Fibroblast of pulmonary artery (primary cell): ENCODE data around the gene STIMATE.

Experiments used
- DNase-seq: peaks from one replicate; pipeline ENCODE4 v3.0.0-alpha.2; 2010; ENCODE audit warnings: low read depth
- H3K4me3 ChIP-seq: replicated peaks from 2 replicates; pipeline ENCODE4 v1.5.1; 2011; ENCODE audit warnings: low read depth, mild to moderate bottlenecking, control low read depth, low read length, moderate library complexity
- CTCF ChIP-seq: IDR thresholded peaks from 2 replicates; pipeline ENCODE4 v1.5.1; 2011; ENCODE audit warnings: mild to moderate bottlenecking, control low read depth, low read length, inconsistent platforms; ENCODE audit errors: missing control alignments

Gene STIMATE

DNA sequence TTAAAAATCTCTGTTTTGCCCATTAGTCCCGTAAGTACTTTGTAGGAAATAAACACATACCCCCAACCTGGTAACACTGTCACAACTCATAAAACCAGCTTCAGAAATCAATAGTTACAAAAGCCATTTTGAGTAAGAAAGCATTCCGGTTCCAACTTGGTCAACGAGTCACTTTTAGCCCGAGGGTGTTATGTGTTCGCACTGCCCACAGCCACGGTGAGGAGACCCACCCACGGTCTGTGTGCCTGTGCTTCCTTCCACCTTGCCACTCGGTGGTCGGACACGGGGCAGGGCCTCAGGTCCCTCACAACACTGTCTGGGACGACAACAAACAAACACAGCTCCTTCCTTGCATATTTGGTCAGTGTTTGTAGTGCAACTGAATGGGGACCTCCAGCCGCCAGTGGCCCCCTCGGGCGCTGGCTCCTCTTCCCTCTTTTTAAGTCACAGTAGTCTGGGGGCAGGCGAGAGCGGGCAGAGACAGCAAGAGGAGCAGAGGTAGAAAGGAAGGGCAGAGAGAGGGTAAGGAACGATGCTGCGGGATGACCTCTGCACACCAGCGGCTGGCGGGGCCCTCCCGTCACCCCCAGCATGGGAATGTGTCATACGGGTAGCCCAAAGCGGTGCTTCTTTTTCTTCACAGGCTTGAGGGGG is 57.3 kb downstream of the STIMATE start:
- DNase-seq, result no peak
- no peak for TF ChIP-seq CTCF
- no peak overlapping the region for H3K4me3 ChIP-seq

DNA sequence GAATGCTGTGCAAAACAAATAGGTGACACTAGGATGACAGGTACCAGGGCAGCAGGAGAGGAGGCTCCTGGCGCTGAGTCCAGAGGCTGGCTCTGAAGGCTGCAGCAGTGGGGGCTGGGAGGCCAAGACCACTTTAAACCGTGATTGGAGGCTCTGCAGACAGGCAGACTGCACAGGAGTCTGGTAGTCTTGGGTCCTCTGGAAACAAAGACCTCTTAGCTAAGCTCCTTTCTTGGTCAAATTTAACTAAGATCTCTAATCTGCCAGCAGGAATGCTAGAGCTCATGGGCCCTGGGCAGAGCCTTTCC is 58.1 kb downstream of the STIMATE start:
- TF ChIP-seq CTCF, result no peak
- H3K4me3 ChIP-seq, result no peak overlapping the region
- no peak for DNase-seq

- H3K4me3 ChIP-seq, result no peak overlapping the region
- TF ChIP-seq CTCF, result no peak
- no peak for DNase-seq
Measured at GRCh38 chr3:52838561-52839267, 58.6 kb downstream of the STIMATE start.

- no peak overlapping the region for H3K4me3 ChIP-seq
- no peak for TF ChIP-seq CTCF
- DNase-seq, result no peak
Measured at GRCh38 chr3:52836986-52837385, 60.4 kb downstream of the STIMATE start.

DNA sequence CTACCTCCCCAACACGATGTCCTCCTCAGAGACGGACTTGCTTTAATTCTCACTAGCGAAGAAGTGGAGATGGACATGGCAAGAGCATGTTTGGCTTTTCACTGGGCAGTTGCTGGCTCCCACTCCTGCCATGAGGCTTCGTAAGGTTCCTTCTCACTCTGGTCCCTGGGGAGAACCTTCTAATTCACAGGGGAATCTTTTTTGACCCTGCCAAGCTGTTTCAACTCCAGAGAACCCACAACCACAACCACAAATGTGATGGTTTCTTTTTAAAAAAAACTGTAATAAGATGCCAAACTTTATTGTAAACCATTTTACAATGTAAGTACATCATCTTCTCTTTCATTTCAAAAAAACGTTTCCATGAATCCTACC is 60.9 kb downstream of the STIMATE start:
- no peak for DNase-seq
- no peak overlapping the region for H3K4me3 ChIP-seq
- no peak for TF ChIP-seq CTCF

DNA sequence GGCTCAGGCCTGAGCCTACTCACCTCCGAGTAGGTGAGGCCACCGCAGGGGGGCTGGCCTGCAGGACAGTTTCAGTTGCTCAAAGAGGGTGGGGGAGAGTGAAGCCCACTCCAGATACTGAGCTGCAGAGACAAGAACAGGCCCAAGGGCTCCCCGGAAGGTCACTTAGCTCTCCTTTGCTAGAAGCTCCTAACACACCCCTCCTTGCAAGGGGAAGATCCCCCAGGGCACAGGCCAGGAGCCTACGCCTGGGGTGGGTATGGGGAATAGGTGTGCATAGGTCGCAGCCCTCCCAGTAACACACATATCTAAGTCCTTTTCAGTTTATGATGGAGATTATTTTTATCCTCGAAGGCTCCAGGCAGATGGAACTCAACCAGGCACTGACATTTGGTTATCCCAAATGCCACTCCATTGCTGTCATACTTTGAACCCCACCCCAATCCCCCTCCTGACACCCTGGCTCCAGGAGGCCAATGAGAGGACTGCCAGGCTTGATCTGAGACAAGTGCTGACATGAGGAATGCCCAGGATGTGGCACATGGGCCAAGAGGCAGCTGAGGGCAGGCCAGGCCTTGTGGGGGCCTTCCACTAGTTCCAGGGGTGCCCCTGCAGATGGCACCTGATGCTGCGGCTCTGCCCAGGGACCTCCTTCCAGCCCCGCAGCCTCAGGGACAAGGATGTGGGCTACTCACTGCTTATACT is 61.4 kb downstream of the STIMATE start:
- TF ChIP-seq CTCF, result no peak
- no peak for DNase-seq
- H3K4me3 ChIP-seq, result no peak overlapping the region
